Epithelial cell of esophagus (primary cell): Measurements from ENCODE around the gene CLBA1.
A peak's percentile ranks its signal among the peaks of the same experiment; 100 is the strongest.

Experiments
- DNase-seq: peaks from one replicate; pipeline ENCODE4 v3.0.0; 2010; ENCODE audit warnings: low read depth
- H3K4me3 ChIP-seq: 2 replicates; pipeline ENCODE4 v1.5.1; 2011; ENCODE audit warnings: mild to moderate bottlenecking, low read length, control low read depth
- TF ChIP-seq, protein P1 (sequence below): IDR thresholded peaks from 2 replicates; pipeline ENCODE4 v1.5.1; 2011; ENCODE audit warnings: low read depth, mild to moderate bottlenecking, low read length, control low read depth, inconsistent platforms; ENCODE audit not compliant: insufficient read depth; ENCODE audit errors: missing control alignments

Gene CLBA1

DNA sequence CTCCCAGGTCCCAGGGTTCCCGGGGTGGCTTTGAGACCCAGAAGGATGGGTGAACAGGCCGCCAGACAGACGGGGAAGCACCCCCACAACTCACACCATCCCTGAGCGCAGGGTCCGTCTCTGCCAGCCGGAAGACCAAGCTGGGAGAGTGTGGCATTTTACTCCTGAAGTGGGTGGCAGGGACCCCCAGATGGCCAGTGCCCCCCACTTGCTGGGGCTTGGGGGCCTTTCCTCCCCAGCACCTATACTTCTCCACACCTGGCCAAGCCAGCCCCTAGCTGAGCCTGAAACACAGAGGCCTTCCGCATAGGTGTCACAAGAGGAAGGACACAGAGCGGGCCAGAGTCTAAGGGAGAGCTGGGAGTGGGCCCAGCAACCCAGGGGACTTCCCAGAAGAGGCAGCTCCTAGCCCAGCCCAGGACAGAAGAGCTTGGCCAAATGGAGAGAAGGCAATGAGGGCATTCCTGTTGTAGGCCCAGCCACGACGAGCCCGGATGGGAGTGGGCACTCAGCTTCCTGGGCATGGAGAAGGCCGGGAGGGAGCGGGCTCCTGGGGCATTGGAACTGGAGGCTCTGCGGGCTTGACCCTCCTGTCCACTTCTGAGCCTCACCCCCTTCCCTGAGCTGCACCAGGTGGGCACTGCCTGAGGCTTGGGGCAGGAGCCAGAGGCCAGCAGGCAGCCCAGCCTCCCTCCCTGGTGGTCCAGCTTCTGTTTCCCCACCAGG lies 10.8 kb upstream of the CLBA1 start:
- no peak for DNase-seq
- no peak overlapping the region for H3K4me3 ChIP-seq
- TF ChIP-seq, protein P1, sequence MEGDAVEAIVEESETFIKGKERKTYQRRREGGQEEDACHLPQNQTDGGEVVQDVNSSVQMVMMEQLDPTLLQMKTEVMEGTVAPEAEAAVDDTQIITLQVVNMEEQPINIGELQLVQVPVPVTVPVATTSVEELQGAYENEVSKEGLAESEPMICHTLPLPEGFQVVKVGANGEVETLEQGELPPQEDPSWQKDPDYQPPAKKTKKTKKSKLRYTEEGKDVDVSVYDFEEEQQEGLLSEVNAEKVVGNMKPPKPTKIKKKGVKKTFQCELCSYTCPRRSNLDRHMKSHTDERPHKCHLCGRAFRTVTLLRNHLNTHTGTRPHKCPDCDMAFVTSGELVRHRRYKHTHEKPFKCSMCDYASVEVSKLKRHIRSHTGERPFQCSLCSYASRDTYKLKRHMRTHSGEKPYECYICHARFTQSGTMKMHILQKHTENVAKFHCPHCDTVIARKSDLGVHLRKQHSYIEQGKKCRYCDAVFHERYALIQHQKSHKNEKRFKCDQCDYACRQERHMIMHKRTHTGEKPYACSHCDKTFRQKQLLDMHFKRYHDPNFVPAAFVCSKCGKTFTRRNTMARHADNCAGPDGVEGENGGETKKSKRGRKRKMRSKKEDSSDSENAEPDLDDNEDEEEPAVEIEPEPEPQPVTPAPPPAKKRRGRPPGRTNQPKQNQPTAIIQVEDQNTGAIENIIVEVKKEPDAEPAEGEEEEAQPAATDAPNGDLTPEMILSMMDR = no peak

GRCh38 chr14:104975481-104976197 lies 9.9 kb upstream of the CLBA1 start:
- TF ChIP-seq, protein P1 = no peak
- no peak overlapping the region for H3K4me3 ChIP-seq
- no peak for DNase-seq

DNA sequence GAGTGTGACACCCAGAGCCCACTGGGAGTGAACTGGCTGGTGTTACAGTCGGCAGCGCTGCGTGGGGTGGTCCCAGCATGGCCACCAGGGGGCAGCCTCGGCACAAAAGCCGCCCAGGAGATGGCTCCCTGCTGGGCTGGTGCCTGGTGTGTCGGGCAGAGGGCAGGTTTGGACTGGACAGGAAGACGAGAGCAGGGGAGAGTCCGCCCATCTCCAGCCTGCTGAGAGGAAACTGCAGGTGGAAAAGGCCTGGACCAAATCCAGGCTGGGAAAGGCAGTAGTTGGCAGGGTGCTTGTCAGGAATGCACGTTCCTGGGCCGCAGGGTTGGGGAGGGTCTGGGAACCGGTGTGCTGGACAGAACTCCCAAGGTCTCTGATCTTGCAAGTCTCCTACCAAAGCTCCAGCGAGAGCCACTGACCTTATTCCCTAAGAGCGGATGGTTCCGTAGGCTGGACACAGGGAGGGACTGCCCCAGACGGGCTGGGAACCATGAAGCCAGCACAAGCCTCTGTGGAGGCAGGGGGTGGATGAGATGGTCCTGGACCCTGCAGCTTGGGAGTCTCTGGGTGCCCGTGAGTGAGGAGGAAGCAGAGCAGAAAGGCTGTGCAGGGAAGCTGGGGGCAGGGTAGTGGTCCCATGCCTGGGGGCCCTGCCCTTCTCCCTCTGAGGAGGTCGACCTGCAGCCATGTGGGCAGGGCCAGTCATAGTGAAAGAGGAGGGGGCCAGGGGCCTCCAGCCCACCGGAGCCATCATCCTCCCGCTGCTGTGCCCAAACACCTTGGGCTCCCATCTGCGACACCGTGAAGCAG lies 9.2 kb upstream of the CLBA1 start:
- DNase-seq = peak; percentile 87
- TF ChIP-seq, protein P1 = peak; percentile 86
- peak overlapping the region; percentile 81 for H3K4me3 ChIP-seq

DNA sequence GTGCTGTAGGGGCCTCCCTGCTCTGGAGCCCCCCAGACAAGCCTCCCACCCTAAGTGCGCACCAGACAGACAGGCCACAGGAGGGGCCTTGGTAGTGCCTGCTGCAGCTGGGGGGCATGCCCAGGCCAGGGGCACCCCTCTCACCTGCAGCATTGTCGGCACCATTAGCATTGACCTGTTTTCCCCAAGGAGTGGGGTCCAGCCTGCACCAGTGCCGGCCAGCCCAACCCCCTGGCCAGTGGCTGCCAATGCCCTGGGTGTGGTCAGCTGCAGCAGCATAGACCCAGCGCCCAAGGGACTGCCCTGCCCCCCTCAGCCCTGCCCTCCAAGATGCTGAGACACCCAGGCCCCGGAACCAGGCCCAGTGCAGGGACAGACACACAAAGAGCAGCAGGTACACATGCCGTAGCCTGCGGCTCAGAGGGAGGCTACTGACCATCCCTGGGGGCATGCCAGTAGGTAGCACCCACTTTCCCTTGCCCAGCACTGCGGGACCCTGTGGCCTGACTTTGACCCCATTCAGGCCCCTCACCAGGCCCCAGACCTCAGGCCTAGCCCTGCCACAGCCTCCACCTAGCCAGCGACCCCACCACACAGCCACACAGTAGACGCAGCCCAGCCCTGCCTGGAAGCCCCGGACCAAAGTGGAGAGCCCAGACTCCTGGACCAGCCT lies 8.4 kb upstream of the CLBA1 start:
- peak overlapping the region; percentile 81 for H3K4me3 ChIP-seq
- no peak for DNase-seq
- TF ChIP-seq, protein P1 = no peak

DNA sequence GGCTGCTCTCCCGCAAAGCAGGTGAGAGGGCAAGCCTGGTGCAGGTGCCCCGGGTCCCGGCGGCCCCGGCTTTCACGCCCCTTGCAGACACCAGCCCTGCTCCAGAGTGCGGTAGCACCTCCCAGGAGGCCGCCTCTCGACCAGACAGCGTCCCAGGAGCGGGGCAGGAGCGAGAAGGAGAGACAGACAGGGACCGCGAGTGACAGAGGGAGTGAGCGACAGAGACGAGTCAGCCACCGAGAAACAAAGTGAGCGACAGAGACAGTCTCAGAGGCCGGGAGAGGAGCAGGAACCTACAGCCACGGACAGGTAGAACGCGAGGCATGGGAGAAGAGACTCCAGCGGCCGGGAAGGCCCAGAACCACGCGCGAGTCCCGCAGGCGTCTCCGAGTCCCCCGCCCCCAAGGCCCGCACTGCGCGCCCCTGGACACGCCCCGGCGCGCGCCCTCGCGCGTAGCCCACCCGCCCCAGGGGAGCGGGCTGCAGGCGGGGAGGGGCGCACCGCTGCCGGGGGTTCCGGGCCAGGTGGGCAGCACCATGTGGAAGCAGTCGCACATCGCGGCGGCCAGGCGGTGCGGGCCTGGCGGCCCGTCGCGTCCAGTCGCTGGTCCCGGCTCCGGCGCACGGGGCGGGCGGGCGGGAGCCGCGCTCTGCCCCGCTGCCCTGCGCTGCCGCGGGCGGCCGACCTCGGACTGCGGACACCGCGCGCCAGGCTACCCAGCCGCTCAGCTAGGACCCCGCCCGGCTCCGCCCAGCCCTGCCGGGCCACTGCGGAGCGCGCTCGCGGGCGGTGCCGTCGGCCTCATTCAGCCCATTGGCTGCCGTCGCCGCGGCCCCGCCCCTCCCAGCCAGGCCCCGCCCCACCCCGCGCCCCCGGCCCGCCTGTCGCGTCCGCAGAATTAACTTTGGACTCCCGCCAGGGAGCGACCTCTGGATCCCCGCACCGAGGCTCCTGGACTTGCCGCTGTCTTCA lies 7.6 kb upstream of the CLBA1 start, which contains the start of gene AHNAK2:
Gene AHNAK2, minus strand, starts transcription at position 694 of the 973 bp plus-strand sequence. Its CDS starts 137 bp downstream, at position 557.
- DNase-seq = peak; percentile 88
- TF ChIP-seq, protein P1 = no peak
- peak within 1 kb of the TSS; percentile 81 for H3K4me3 ChIP-seq
